Kidney (tissue), 14 donors: Measurements from ENCODE around the gene AHNAK. TPM values are rescaled to one million over a fixed set of nuclear protein-coding genes. Genes with fewer than 3 reads are reported as not detected.
"Not testable (repeated sequence)": the region's sequence is repeated elsewhere in the genome, so short reads cannot be mapped to it uniquely, and the experiment has no call there.

Source experiments
- DNase-seq, 5 donors: peaks; one replicate each; pipeline ENCODE4 v3.0.0-alpha.2; 2013 to 2020
- FAIRE-seq: peaks from 2 replicates; lab custom pipeline; 2012; peaks lifted over from hg19 to GRCh38; lab: Jason Lieb, UNC
- H3K27ac ChIP-seq, 2 donors: one replicate each; pipeline ENCODE4 v1.7.0; 2013; ENCODE audit warnings: low read depth in 2 of 2, low read length in 2 of 2, inconsistent platforms in 1 of 2
- H3K27me3 ChIP-seq: one replicate; pipeline ENCODE4 v1.7.1; 2013; ENCODE audit warnings: low read length, inconsistent platforms; ENCODE audit not compliant: control insufficient read depth, insufficient read depth
- H3K36me3 ChIP-seq, 3 donors: one replicate each; pipeline versions ENCODE4 v1.7.0 to v1.7.1; 2013; ENCODE audit warnings: low read length in 3 of 3, control low read depth in 1 of 3, inconsistent platforms in 1 of 3; ENCODE audit not compliant: insufficient read depth in 3 of 3, control insufficient read depth in 2 of 3
- H3K4me1 ChIP-seq, 3 donors: one replicate each; pipeline versions ENCODE4 v1.7.0 to v1.7.1; 2013; ENCODE audit warnings: low read length in 3 of 3, inconsistent platforms in 1 of 3, low read depth in 1 of 3; ENCODE audit not compliant: control insufficient read depth in 2 of 3, insufficient read depth in 2 of 3
- H3K4me3 ChIP-seq, 3 donors: one replicate each; pipeline versions ENCODE4 v1.7.0 to v1.8.1; 2013; ENCODE audit warnings: low read length in 3 of 3, control low read depth in 1 of 3, inconsistent platforms in 1 of 3
- H3K9ac ChIP-seq, 3 donors: one replicate each; pipeline versions ENCODE4 v1.7.0 to v1.7.1; 2013; ENCODE audit warnings: low read length in 3 of 3, control low read depth in 1 of 3, inconsistent platforms in 1 of 3
- H3K9me3 ChIP-seq, 3 donors: one replicate each; pipeline versions ENCODE4 v1.7.0 to v1.7.1; 2013; ENCODE audit warnings: low read length in 3 of 3, control low read depth in 1 of 3, inconsistent platforms in 1 of 3; ENCODE audit not compliant: control insufficient read depth in 2 of 3, insufficient read depth in 1 of 3
- CTCF ChIP-seq: IDR thresholded peaks from 3 replicates; pipeline ENCODE4 v1.5.1; 2012; ENCODE audit warnings: mild to moderate bottlenecking, moderate library complexity, borderline replicate concordance; ENCODE audit not compliant: insufficient read depth; ENCODE audit errors: extremely low read depth
- intact Hi-C: fragments of 100-400 bp; cut with DNase I; formaldehyde crosslinking; loops from one replicate; pipeline ENCODE4 v1.11.1; 2022
- polyA plus RNA-seq: library from polyadenylated mRNA; stranded (reverse); fragments of 350-450 nt; fragmentation: Illumina TruSeq; extraction: RNeasy Lipid Tissue Mini Kit (QIAGEN cat#74804); gene quantifications from one replicate; pipeline ENCODE4 v1.2.3, GENCODE V29; 2014; ENCODE audit warnings: low read depth, low replicate concordance; ENCODE audit not compliant: insufficient read depth
- total RNA-seq: library from RNA; stranded (reverse); fragmentation: NEBNext Ultra II Directional; extraction: Animal tissue kit (Norgen Biotek cat#: 25700); gene quantifications from one replicate; pipeline ENCODE4 v1.2.1, GENCODE V29; 2021
- donor health status: control.
- donor health status: control.
- donor health status: control.
- donor health status: control.
- donor health status: control.
- donor health status: DM: yes; HTN: yes; CAD: no.
- donor health status: Normal renal cell carcinoma (clear cell type).

AHNAK gene
- total and polyA plus RNA-seq, 2 donors from 2014 or later = 36.6 to 700 TPM

DNA sequence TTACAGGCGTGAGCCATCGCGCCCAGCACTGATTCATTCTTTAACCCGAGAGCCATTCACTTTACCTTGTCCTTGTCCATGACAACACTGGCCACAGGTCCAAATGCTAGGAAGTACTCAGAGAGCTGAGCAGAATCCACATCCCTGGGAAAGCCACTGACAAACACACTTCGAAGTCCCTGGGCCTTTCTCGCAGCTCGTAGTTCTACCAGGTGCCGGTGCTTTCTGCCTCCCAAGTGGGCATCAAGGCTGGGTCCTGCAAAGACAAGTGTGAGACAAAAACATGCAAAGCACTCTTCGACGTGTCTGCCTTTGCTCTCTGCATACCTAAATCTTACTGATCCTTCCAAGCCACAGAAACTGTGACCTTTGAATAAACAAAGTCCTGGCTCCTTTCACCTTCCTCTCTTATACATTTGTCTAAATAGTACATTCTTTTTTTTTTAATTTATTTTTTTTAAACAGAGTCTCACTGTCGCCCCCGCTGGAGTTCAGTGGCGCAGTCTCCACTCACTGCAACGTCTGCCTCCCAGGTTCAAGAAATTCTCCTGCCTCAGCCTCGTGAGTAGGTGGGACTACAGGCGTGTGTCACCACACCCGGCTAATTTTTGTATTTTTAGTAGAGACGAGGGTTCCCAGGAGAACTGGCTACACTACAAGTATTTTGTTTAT lies 42.5 kb upstream of the AHNAK start:
- TF ChIP-seq CTCF = no peak
- FAIRE-seq (no peak), DNase-seq (peak in 2 of 5 donors; percentile 29 to 55)
- no peaks in the 10 kb centered on the region for H3K27me3 ChIP-seq
- no peaks in the 10 kb centered on the region for H3K9me3 ChIP-seq
- H3K4me1 ChIP-seq = peaks cover 4 to 16% (median 16%) of the 10 kb centered on the region in 3 donors
- H3K27ac ChIP-seq = no peak overlapping the region
- no peak overlapping the region for H3K9ac ChIP-seq
- no peak overlapping the region for H3K4me3 ChIP-seq
- peaks cover 3 to 17% (median 10%) of the 10 kb centered on the region in 3 donors for H3K36me3 ChIP-seq
- intact Hi-C loops = no loop called here

- FAIRE-seq, H3K4me3 ChIP-seq, H3K27me3 ChIP-seq, intact Hi-C loops, H3K4me1 ChIP-seq, H3K9me3 ChIP-seq: not testable (repeated sequence)
- Histone ChIP-seq H3K36me3 (peaks cover 3 to 32% (median 8%) of the 10 kb centered on the region in 3 donors), H3K27ac (peak overlapping the region; percentile 43 to 44), H3K9ac (peak overlapping the region in 1 of 3 donors; percentile 19)
- DNase-seq = peak in 1 of 5 donors; percentile 35
These were observed 38.8 kb upstream of the AHNAK start for GRCh38 chr11:62585356-62585755.

DNA sequence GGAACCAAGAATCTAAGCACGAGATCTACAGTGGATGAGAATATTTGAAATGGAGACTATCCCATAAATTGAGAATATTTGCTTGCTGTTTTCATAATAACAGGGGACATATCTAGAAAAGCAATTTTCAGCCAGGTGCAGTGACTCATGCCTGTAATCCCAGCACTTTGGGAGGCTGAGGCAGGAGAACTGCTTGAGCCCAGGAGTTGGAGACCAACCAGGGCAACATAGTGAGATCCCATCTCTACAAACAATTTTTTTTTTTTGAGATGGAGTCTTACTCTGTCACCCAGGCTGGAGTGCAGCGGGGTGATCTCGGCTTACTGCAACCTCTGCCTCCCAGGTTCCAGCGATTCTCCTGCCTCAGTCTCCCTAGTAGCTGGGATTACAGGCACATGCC lies 35.1 kb upstream of the AHNAK start:
- H3K27me3 ChIP-seq, H3K9me3 ChIP-seq, intact Hi-C loops, FAIRE-seq, H3K4me3 ChIP-seq, H3K4me1 ChIP-seq, H3K9ac ChIP-seq, H3K27ac ChIP-seq, DNase-seq: not testable (repeated sequence)
- H3K36me3 ChIP-seq = peaks cover 4 to 33% (median 8%) of the 10 kb centered on the region in 3 donors

GRCh38 chr11:62580959-62581715 lies 34.5 kb upstream of the AHNAK start:
- Histone ChIP-seq H3K9me3 (no peaks in the 10 kb centered on the region), H3K36me3 (peaks cover 8 to 36% (median 10%) of the 10 kb centered on the region in 3 donors), H3K4me1 (peaks cover 0 to 5% (median 4%) of the 10 kb centered on the region in 3 donors), H3K9ac (no peak overlapping the region), H3K27me3 (no peaks in the 10 kb centered on the region), H3K4me3 (no peak overlapping the region), H3K27ac (no peak overlapping the region)
- DNase-seq (peak in 1 of 5 donors; percentile 51), FAIRE-seq (no peak)
- intact Hi-C loops = no loop called here
- no peak for TF ChIP-seq CTCF
